ENCODE results near the gene TCTN3. TPM values are rescaled to one million over a fixed set of nuclear protein-coding genes. Genes with fewer than 3 reads are reported as not detected.

The TCTN3 gene
- total RNA-seq, 2 donors from 2014 or later = 27.7 to 44.9 TPM

DNA sequence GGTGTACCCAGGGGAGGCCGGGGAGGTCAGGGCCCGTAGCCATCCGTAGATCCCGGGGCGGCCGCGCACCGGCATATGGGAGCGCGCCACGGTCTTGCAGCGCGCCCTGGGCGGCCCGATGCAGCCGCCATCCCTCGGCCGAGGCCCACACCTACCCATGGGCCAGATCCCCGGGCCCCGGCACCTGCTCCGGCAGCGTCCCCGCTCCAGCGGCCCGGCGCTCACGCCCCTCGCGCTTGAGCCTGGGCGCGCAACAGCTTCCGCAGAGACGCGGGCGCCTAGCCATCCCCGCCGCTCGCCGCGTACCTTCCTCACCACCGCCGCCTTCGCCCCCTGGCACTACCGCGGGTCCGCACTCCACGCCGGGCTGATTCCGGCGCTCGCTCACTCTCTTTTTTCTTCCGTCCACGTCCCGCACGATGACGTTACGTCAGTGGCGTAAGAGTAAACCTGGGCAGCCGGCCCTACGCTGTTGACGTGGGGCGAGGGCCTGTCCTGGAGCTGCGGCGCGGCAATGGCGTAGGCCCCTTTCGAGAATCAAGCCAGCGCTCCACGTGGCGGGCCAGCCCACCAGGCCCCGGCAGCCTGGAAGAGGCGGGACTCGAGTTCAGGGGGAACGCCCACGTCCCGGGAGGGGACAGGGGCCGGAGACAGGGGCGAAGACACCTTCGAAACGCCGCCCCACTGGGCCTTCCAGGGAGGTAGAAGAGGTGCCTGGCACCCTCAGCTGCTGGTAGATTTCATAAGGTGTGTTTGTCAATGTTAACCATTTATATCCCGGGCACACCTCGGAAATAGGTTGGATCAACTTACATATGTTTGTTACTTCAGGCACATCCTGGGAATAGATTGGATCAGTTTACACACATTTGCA, 37.2 kb downstream of the TCTN3 start, which contains the start of gene ALDH18A1:
Gene ALDH18A1, minus strand, starts transcription at position 421 of the 874 bp plus-strand sequence. CDS start 3,334 bp downstream, outside the sequence.
- peak within 1 kb of the TSS; percentile 57 to 60 for H3K27ac ChIP-seq
- peak; percentile 86 for DNase-seq (ENCODE audit: low spot score)
- intact Hi-C loops (cut with DNase I) = no loop called here
- H3K36me3 ChIP-seq = no peaks in the 10 kb centered on the region
- no peaks in the 10 kb centered on the region for H3K4me1 ChIP-seq (replicated peaks)
- peak within 1 kb of the TSS; percentile 79 to 82 for H3K4me3 ChIP-seq
- no peaks in the 10 kb centered on the region for H3K27me3 ChIP-seq (replicated peaks; ENCODE audit: insufficient read depth)
- H3K9me3 ChIP-seq = no peaks in the 10 kb centered on the region
- TF ChIP-seq POLR2A (IDR thresholded peaks at IDR 0.05) = peak; percentile 51
- TF ChIP-seq, protein P1, sequence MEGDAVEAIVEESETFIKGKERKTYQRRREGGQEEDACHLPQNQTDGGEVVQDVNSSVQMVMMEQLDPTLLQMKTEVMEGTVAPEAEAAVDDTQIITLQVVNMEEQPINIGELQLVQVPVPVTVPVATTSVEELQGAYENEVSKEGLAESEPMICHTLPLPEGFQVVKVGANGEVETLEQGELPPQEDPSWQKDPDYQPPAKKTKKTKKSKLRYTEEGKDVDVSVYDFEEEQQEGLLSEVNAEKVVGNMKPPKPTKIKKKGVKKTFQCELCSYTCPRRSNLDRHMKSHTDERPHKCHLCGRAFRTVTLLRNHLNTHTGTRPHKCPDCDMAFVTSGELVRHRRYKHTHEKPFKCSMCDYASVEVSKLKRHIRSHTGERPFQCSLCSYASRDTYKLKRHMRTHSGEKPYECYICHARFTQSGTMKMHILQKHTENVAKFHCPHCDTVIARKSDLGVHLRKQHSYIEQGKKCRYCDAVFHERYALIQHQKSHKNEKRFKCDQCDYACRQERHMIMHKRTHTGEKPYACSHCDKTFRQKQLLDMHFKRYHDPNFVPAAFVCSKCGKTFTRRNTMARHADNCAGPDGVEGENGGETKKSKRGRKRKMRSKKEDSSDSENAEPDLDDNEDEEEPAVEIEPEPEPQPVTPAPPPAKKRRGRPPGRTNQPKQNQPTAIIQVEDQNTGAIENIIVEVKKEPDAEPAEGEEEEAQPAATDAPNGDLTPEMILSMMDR (IDR thresholded peaks at IDR 0.05) = peak in 1 of 4 experiments; percentile 9
- peak; percentile 76 for TF ChIP-seq POLR2AphosphoS5 (IDR thresholded peaks at IDR 0.05)
- under 1% methylated on average over 64 of the region's 83 CpGs for WGBS

DNA sequence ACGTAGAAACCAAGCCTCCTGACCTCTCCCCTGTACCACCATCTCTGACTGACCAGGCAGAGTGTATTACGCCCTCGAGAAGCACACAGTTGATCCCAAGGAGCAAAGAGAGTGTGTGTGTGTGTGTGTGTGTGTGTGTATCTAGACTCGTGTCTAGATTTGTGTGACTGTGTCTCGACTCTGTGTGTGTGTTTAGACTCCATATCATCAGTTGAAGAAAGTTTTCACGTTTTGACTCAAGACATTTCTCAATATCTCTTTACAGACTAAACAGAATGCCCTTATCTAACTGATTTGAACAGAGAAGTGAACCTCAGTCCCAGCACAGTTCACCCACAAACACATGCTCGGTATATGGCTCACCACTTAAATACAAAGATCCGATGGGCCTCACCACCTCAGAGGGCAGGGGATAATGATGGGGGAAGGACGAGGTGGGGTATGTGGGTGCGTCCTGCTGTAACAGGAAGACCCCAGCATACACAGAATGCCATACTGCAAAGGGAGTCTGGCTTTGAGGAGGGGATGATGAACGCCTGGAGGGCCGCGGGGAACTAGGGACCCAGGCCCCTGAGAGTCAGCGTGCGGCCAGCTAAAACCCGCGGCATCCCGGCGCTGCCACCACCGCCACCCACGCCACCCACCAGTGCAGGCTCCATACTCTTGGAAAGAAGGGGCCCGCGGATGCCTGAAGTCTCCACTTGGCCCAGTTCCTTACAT, 38.0 kb downstream of the TCTN3 start:
- Histone ChIP-seq H3K36me3 (no peaks in the 10 kb centered on the region), H3K27me3 (replicated peaks; ENCODE audit: insufficient read depth) (no peaks in the 10 kb centered on the region), H3K9me3 (no peaks in the 10 kb centered on the region), H3K27ac (peak overlapping the region; percentile 57 to 60), H3K4me1 (replicated peaks) (no peaks in the 10 kb centered on the region), H3K4me3 (peak overlapping the region; percentile 79 to 82)
- DNase-seq (ENCODE audit: low spot score) = peak; percentile 9
- TF ChIP-seq POLR2A (IDR thresholded peaks at IDR 0.05) (no peak), POLR2AphosphoS5 (IDR thresholded peaks at IDR 0.05) (no peak)
- TF ChIP-seq, protein P1 (IDR thresholded peaks at IDR 0.05) = no peak
- WGBS = 14% methylated on average over 11 of the region's 23 CpGs
- intact Hi-C loops (cut with DNase I) = no loop called here

DNA sequence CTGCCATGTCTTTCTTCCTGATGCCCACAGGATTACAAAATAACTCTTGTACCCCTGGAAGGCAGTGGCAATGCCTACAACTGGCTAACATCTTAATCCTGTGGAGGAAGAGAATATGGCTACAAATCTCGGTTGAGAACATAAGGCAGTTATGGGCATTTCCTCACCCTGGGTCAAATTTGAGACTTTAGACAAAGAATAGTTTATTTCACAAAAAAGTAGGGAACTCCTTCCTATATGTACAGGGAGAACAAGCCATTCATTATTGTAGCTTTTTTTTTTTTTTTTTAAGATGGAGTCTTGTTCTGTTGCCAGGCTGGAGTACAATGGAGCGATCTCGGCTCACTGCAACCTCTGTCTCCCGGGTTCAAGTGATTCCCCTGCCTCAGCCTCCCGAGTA, 39.8 kb downstream of the TCTN3 start:
- no peak for DNase-seq (ENCODE audit: low spot score)
- Histone ChIP-seq H3K9me3 (no peaks in the 10 kb centered on the region), H3K4me3 (no peak overlapping the region), H3K36me3 (no peaks in the 10 kb centered on the region), H3K27ac (no peak overlapping the region), H3K4me1 (replicated peaks) (no peaks in the 10 kb centered on the region), H3K27me3 (replicated peaks; ENCODE audit: insufficient read depth) (no peaks in the 10 kb centered on the region)
- TF ChIP-seq POLR2A (IDR thresholded peaks at IDR 0.05) (no peak), POLR2AphosphoS5 (IDR thresholded peaks at IDR 0.05) (no peak)
- TF ChIP-seq, protein P1 (IDR thresholded peaks at IDR 0.05) = no peak
- intact Hi-C loops (cut with DNase I) = no loop called here
- 92% methylated on average over 5 of the region's 5 CpGs for WGBS

DNA sequence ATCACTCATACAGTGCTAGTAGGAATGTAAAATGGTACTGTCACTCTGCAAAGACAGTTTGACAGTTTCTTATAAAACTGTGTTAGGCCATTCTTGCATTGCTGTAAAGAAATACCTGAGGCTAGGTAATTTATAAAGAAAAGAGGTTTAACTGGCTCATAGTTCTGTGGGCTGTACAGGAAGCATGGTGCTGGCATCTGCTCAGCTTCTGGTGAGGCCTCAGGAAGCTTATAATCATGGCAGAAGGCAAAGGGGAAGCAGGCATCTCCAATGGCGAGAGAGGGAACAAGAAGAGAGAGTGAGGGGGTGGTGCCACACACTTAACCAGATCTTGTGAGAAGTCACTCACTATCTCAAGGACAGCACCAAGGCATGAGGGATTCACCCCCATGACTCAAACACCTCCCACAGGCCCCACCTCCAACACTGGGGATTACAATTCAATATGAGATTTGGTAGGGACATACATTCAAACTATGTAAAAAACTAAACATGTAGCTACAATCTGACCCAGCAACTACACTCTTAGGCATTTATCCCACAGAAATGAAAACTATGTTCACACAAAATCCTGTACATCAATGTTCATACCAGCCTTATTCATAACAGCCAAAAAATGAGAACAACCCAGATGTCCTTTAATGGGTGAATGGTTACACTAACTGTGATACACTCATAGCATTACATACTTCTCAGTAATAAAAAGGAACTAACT, 42.2 kb downstream of the TCTN3 start:
- H3K36me3 ChIP-seq = no peaks in the 10 kb centered on the region
- TF ChIP-seq POLR2A (IDR thresholded peaks at IDR 0.05) (no peak), POLR2AphosphoS5 (IDR thresholded peaks at IDR 0.05) (no peak)
- TF ChIP-seq, protein P1 (IDR thresholded peaks at IDR 0.05) = no peak
- H3K27ac ChIP-seq = no peak overlapping the region
- no peak for DNase-seq (ENCODE audit: low spot score)
- 96% methylated on average over 1 of the region's 1 CpG for WGBS
- H3K4me3 ChIP-seq = no peak overlapping the region
- H3K27me3 ChIP-seq (replicated peaks; ENCODE audit: insufficient read depth) = no peaks in the 10 kb centered on the region
- intact Hi-C loops (cut with DNase I) = no loop called here
- no peaks in the 10 kb centered on the region for H3K4me1 ChIP-seq (replicated peaks)
- H3K9me3 ChIP-seq = no peaks in the 10 kb centered on the region

Measured in prostate gland (tissue), 2 donors.